ENCODE results near the gene KLHL29.

GRCh38 chr2:23657371-23657770, 272.4 kb downstream of the KLHL29 start:
- TF ChIP-seq CTCF (IDR thresholded peaks at IDR 0.05 in 8 of 11, conservative IDR thresholded peaks at IDR 0.05 in 3 of 11) (no peak), POLR2A (IDR thresholded peaks at IDR 0.05) (no peak)
